ENCODE measurements around the gene RNF213. TPM values are rescaled to one million over a fixed set of nuclear protein-coding genes. Genes with fewer than 3 reads are reported as not detected.

RNF213 gene
- total RNA-seq, 1 experiment from 2014 or later = 15.0 TPM

DNA sequence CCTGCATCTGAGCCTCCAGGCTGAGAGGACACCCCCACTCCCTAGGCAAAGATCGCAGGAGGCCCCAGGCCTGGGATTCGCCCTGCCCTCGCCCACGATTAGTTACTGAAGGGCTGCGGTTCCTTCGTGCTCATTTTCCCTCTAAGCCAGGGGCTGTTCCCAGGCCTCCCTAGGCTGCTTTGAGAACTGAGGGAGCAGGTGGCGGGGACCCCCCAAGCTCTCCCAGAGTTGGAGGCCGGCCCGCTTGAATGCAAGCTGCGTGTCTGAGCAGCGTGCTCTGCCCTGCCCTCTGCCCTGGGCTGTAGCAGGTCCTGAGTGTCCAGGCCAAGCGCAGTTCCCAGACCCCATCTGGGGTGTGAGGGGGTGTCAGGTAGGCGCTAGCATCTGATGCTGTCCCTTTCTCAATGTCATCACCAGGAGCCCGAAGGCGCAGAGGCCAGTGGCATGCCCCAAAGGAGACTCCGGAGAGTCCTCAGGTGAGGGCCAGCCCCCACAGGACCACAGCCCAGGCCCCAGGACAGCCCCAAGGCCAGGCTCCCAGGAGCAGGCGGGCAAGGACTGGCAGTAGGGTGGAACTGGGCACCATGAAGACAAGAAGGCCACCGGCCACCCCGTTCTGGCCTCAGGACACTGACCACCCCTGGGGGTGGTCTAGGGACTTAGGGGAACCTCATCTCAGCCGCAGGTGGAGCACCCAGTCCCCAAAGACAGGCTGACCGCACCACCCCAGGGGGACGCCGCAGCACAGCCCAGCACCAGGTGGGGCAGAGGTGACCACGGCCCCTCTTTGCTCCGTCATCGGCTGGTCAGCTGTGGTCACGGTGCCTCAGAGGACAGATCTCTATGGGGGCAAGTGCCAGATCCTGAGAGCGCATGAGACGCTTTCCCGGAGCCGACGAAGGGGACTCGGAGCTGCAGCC, 169.0 kb downstream of the RNF213 start:
- H3K4me1 ChIP-seq (ENCODE audit: low read length) = no peaks in the 10 kb centered on the region; the same call in 1 of the 2 replicates
- no peaks in the 10 kb centered on the region for H3K27me3 ChIP-seq (ENCODE audit: low read length)
- H3K27ac ChIP-seq (ENCODE audit: low read length) = no peak overlapping the region
- no peak for DNase-seq
- peaks cover 4% of the 10 kb centered on the region; the same call in 1 of the 2 replicates for H4K20me1 ChIP-seq (ENCODE audit: insufficient read depth, low read depth, low read length)
- no peak overlapping the region for H2AFZ ChIP-seq (ENCODE audit: low read length)
- no peak overlapping the region for H3K4me3 ChIP-seq (ENCODE audit: low read length)
- no peaks in the 10 kb centered on the region for H3K79me2 ChIP-seq (ENCODE audit: low read length)
- H3K9me2 ChIP-seq (replicated peaks; ENCODE audit: insufficient read depth, low read length) = no peaks in the 10 kb centered on the region
- H3K4me2 ChIP-seq (ENCODE audit: low read depth, low read length, poor library complexity, severe bottlenecking) = no peak overlapping the region
- H3K9ac ChIP-seq (ENCODE audit: low read length) = no peak overlapping the region
- no peaks in the 10 kb centered on the region for H3K9me3 ChIP-seq (ENCODE audit: low read length)
- H3K36me3 ChIP-seq (ENCODE audit: insufficient read depth, low read length) = no peaks in the 10 kb centered on the region

DNA sequence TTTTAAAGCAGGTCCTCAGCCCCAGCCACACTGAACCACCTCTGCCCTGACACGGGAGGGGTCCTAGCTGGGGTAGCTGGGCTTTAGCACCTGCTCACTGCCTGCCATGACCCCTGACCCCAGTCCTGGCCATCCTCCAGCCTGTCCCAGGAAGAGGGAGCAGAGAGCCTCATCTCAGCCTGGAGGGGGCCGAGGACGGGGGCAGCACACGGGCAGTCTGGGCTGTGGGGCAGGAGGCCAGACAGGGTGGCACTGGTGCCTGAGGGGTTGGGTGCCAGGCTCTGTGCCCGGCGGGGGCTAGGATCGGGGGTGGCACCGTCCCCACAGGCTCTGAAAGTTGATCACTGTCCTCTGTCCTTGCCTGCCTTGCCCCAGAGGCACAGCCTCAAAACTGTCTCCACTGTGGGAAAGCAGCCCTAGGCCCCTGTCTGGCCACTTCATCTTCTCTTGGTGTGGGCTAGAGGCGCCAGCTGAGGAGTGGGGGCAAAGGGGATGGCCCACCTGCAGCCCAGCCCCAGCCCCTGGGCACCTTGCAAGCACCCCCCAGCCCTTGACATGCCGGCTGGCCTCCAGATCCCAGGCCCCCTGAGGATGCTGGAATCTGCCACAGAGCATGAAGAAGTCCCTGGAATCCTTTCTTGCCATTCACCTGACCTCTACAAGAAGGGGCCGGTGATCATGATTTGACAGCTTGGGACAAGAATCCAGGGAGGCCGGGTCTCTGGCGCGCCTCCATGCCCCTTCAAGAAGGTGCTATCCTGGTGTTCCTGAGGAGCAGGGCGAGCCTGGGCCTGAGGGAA, 170.0 kb downstream of the RNF213 start:
- Histone ChIP-seq H3K4me2 (ENCODE audit: low read depth, low read length, poor library complexity, severe bottlenecking) (no peak overlapping the region), H3K9ac (ENCODE audit: low read length) (no peak overlapping the region), H3K4me3 (ENCODE audit: low read length) (no peak overlapping the region), H3K27ac (ENCODE audit: low read length) (no peak overlapping the region), H3K36me3 (ENCODE audit: insufficient read depth, low read length) (no peaks in the 10 kb centered on the region), H2AFZ (ENCODE audit: low read length) (no peak overlapping the region), H3K79me2 (ENCODE audit: low read length) (no peaks in the 10 kb centered on the region), H3K9me3 (ENCODE audit: low read length) (no peaks in the 10 kb centered on the region), H3K4me1 (ENCODE audit: low read length) (peaks cover 3% of the 10 kb centered on the region), H3K9me2 (replicated peaks; ENCODE audit: insufficient read depth, low read length) (no peaks in the 10 kb centered on the region), H3K27me3 (ENCODE audit: low read length) (no peaks in the 10 kb centered on the region), H4K20me1 (ENCODE audit: insufficient read depth, low read depth, low read length) (peaks cover 4% of the 10 kb centered on the region; the same call in 1 of the 2 replicates)
- DNase-seq = no peak

GRCh38 chr17:80431246-80432195, 170.9 kb downstream of the RNF213 start:
- Histone ChIP-seq H3K27ac (ENCODE audit: low read length) (no peak overlapping the region), H3K9me3 (ENCODE audit: low read length) (no peaks in the 10 kb centered on the region), H2AFZ (ENCODE audit: low read length) (no peak overlapping the region), H3K9me2 (replicated peaks; ENCODE audit: insufficient read depth, low read length) (no peaks in the 10 kb centered on the region), H3K36me3 (ENCODE audit: insufficient read depth, low read length) (no peaks in the 10 kb centered on the region), H3K79me2 (ENCODE audit: low read length) (no peaks in the 10 kb centered on the region), H3K9ac (ENCODE audit: low read length) (no peak overlapping the region), H3K4me2 (ENCODE audit: low read depth, low read length, poor library complexity, severe bottlenecking) (no peak overlapping the region), H3K27me3 (ENCODE audit: low read length) (no peaks in the 10 kb centered on the region), H3K4me3 (ENCODE audit: low read length) (no peak overlapping the region), H3K4me1 (ENCODE audit: low read length) (peaks cover 3% of the 10 kb centered on the region), H4K20me1 (ENCODE audit: insufficient read depth, low read depth, low read length) (peaks cover 4% of the 10 kb centered on the region; the same call in 1 of the 2 replicates)
- DNase-seq = no peak

GRCh38 chr17:80432350-80432955, 171.8 kb downstream of the RNF213 start:
- Histone ChIP-seq H3K27me3 (ENCODE audit: low read length) (no peaks in the 10 kb centered on the region), H3K9me2 (replicated peaks; ENCODE audit: insufficient read depth, low read length) (no peaks in the 10 kb centered on the region), H3K36me3 (ENCODE audit: insufficient read depth, low read length) (no peaks in the 10 kb centered on the region), H3K27ac (ENCODE audit: low read length) (no peak overlapping the region), H3K4me2 (ENCODE audit: low read depth, low read length, poor library complexity, severe bottlenecking) (no peak overlapping the region), H3K4me1 (ENCODE audit: low read length) (peaks cover 3% of the 10 kb centered on the region; the same call in 1 of the 2 replicates), H3K79me2 (ENCODE audit: low read length) (no peaks in the 10 kb centered on the region), H4K20me1 (ENCODE audit: insufficient read depth, low read depth, low read length) (no peaks in the 10 kb centered on the region; the same call in 1 of the 2 replicates), H3K9me3 (ENCODE audit: low read length) (no peaks in the 10 kb centered on the region), H3K9ac (ENCODE audit: low read length) (no peak overlapping the region), H3K4me3 (ENCODE audit: low read length) (no peak overlapping the region), H2AFZ (ENCODE audit: low read length) (no peak overlapping the region)
- DNase-seq = no peak

- H3K36me3 ChIP-seq (ENCODE audit: insufficient read depth, low read length) = no peaks in the 10 kb centered on the region
- H3K79me2 ChIP-seq (ENCODE audit: low read length) = no peaks in the 10 kb centered on the region
- no peaks in the 10 kb centered on the region for H3K9me2 ChIP-seq (replicated peaks; ENCODE audit: insufficient read depth, low read length)
- peaks cover 3% of the 10 kb centered on the region; the same call in 1 of the 2 replicates for H3K4me1 ChIP-seq (ENCODE audit: low read length)
- H3K4me3 ChIP-seq (ENCODE audit: low read length) = no peak overlapping the region
- no peak overlapping the region for H3K4me2 ChIP-seq (ENCODE audit: low read depth, low read length, poor library complexity, severe bottlenecking)
- no peaks in the 10 kb centered on the region for H3K27me3 ChIP-seq (ENCODE audit: low read length)
- no peaks in the 10 kb centered on the region for H3K9me3 ChIP-seq (ENCODE audit: low read length)
- no peak for DNase-seq
- no peak overlapping the region for H3K27ac ChIP-seq (ENCODE audit: low read length)
- H4K20me1 ChIP-seq (ENCODE audit: insufficient read depth, low read depth, low read length) = no peaks in the 10 kb centered on the region; the same call in 1 of the 2 replicates
- H3K9ac ChIP-seq (ENCODE audit: low read length) = no peak overlapping the region
- H2AFZ ChIP-seq (ENCODE audit: low read length) = no peak overlapping the region
Observed at GRCh38 chr17:80432961-80433550, 172.4 kb downstream of the RNF213 start.

GRCh38 chr17:80433916-80434666, 173.4 kb downstream of the RNF213 start:
- H3K9me2 ChIP-seq (replicated peaks; ENCODE audit: insufficient read depth, low read length) = no peaks in the 10 kb centered on the region
- no peak overlapping the region for H3K4me2 ChIP-seq (ENCODE audit: low read depth, low read length, poor library complexity, severe bottlenecking)
- H3K9me3 ChIP-seq (ENCODE audit: low read length) = no peaks in the 10 kb centered on the region
- H3K4me1 ChIP-seq (ENCODE audit: low read length) = peaks cover 3% of the 10 kb centered on the region; the same call in 1 of the 2 replicates
- H2AFZ ChIP-seq (ENCODE audit: low read length) = no peak overlapping the region
- no peak overlapping the region for H3K27ac ChIP-seq (ENCODE audit: low read length)
- H3K79me2 ChIP-seq (ENCODE audit: low read length) = no peaks in the 10 kb centered on the region
- no peak for DNase-seq
- no peaks in the 10 kb centered on the region for H3K36me3 ChIP-seq (ENCODE audit: insufficient read depth, low read length)
- H3K9ac ChIP-seq (ENCODE audit: low read length) = no peak overlapping the region
- H4K20me1 ChIP-seq (ENCODE audit: insufficient read depth, low read depth, low read length) = no peaks in the 10 kb centered on the region; the same call in 1 of the 2 replicates
- no peak overlapping the region for H3K4me3 ChIP-seq (ENCODE audit: low read length)
- no peaks in the 10 kb centered on the region for H3K27me3 ChIP-seq (ENCODE audit: low read length)

DNA sequence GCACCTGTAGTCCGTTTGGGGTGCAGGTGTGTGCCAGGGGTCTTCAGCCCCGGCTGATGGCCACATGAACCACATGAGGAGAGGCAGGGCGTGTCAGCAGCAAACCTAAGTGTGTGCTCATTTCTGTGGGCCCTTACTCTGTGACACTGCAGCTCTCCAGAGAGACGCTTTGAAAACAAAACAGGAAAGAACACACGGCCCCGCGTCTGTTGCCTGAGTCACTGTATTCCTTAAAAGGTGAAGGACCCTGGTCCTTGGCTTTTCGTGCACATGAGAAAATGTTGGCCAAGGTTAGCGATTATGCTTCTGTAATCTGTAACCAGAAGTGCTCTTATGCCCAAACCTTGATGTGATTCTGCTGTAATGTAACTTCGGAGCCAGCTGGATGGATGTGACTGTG, 176.9 kb downstream of the RNF213 start:
- H3K4me3 ChIP-seq (ENCODE audit: low read length) = no peak overlapping the region
- peaks cover 3% of the 10 kb centered on the region; the same call in 1 of the 2 replicates for H3K4me1 ChIP-seq (ENCODE audit: low read length)
- no peaks in the 10 kb centered on the region for H3K27me3 ChIP-seq (ENCODE audit: low read length)
- H3K4me2 ChIP-seq (ENCODE audit: low read depth, low read length, poor library complexity, severe bottlenecking) = no peak overlapping the region
- H3K9ac ChIP-seq (ENCODE audit: low read length) = no peak overlapping the region
- no peaks in the 10 kb centered on the region for H3K9me2 ChIP-seq (replicated peaks; ENCODE audit: insufficient read depth, low read length)
- H4K20me1 ChIP-seq (ENCODE audit: insufficient read depth, low read depth, low read length) = no peaks in the 10 kb centered on the region; the same call in 1 of the 2 replicates
- no peak overlapping the region for H3K27ac ChIP-seq (ENCODE audit: low read length)
- no peaks in the 10 kb centered on the region for H3K9me3 ChIP-seq (ENCODE audit: low read length)
- DNase-seq = no peak
- H3K79me2 ChIP-seq (ENCODE audit: low read length) = no peaks in the 10 kb centered on the region
- no peak overlapping the region for H2AFZ ChIP-seq (ENCODE audit: low read length)
- H3K36me3 ChIP-seq (ENCODE audit: insufficient read depth, low read length) = no peaks in the 10 kb centered on the region
